WERI-Rb-1 (cell line): ENCODE measurements around the gene WDR27.

Source experiments
- DNase-seq: peaks from one replicate; pipeline ENCODE4 v3.0.0-alpha.2; 2020
- H3K27ac ChIP-seq: fragments of 250-450 bp; sonication (Bioruptor Pico); 2 replicates; pipeline ENCODE4 v1.5.1; 2020; ENCODE audit warnings: mild to moderate bottlenecking, moderate library complexity
- H3K27me3 ChIP-seq: fragments of 250-450 bp; sonication (Bioruptor Pico); 2 replicates; pipeline ENCODE4 v1.5.1; 2021; ENCODE audit warnings: mild to moderate bottlenecking, low read depth, moderate library complexity; ENCODE audit not compliant: insufficient read depth, severe bottlenecking
- H3K36me3 ChIP-seq: fragments of 250-450 bp; sonication (Bioruptor Pico); 2 replicates; pipeline ENCODE4 v1.5.1; 2020; ENCODE audit warnings: mild to moderate bottlenecking, moderate library complexity
- H3K4me3 ChIP-seq: 2 replicates; pipeline ENCODE4 v1.5.1; 2011; ENCODE audit warnings: low read depth, mild to moderate bottlenecking, control low read depth, low read length
- H3K9me3 ChIP-seq: fragments of 250-450 bp; sonication (Bioruptor Pico); 2 replicates; pipeline ENCODE4 v1.5.1; 2021; ENCODE audit warnings: mild to moderate bottlenecking, moderate library complexity; ENCODE audit not compliant: severe bottlenecking
- CTCF ChIP-seq: IDR thresholded peaks from 2 replicates; pipeline ENCODE4 v1.5.1; 2011; ENCODE audit warnings: low read depth, mild to moderate bottlenecking, control low read depth, inconsistent platforms, low read length

WDR27 gene

GRCh38 chr6:169421586-169422264 is 280.1 kb downstream of the WDR27 start:
- no peak overlapping the region for H3K27ac ChIP-seq
- TF ChIP-seq CTCF: no peak
- no peak for DNase-seq
- no peak overlapping the region for H3K4me3 ChIP-seq
- H3K36me3 ChIP-seq: no peaks in the 10 kb centered on the region
- H3K9me3 ChIP-seq: no peaks in the 10 kb centered on the region
- H3K27me3 ChIP-seq: no peaks in the 10 kb centered on the region

GRCh38 chr6:169420912-169421543 is 280.8 kb downstream of the WDR27 start:
- Histone ChIP-seq H3K27me3 (no peaks in the 10 kb centered on the region), H3K27ac (no peak overlapping the region), H3K4me3 (no peak overlapping the region), H3K36me3 (no peaks in the 10 kb centered on the region), H3K9me3 (no peaks in the 10 kb centered on the region)
- peak; percentile 55 for DNase-seq
- TF ChIP-seq CTCF: peak; percentile 65

- Histone ChIP-seq H3K27ac (no peak overlapping the region), H3K36me3 (no peaks in the 10 kb centered on the region), H3K27me3 (no peaks in the 10 kb centered on the region), H3K9me3 (no peaks in the 10 kb centered on the region), H3K4me3 (no peak overlapping the region)
- DNase-seq: no peak
- no peak for TF ChIP-seq CTCF
Observed at GRCh38 chr6:169417101-169417500, 284.7 kb downstream of the WDR27 start.

GRCh38 chr6:169416249-169416648 is 285.6 kb downstream of the WDR27 start:
- no peak overlapping the region for H3K27ac ChIP-seq
- no peak overlapping the region for H3K4me3 ChIP-seq
- no peak for DNase-seq
- H3K27me3 ChIP-seq: no peaks in the 10 kb centered on the region
- TF ChIP-seq CTCF: no peak
- H3K36me3 ChIP-seq: no peaks in the 10 kb centered on the region
- no peaks in the 10 kb centered on the region for H3K9me3 ChIP-seq

- TF ChIP-seq CTCF: no peak
- Histone ChIP-seq H3K27ac (no peak overlapping the region), H3K9me3 (no peaks in the 10 kb centered on the region), H3K27me3 (no peaks in the 10 kb centered on the region), H3K36me3 (no peaks in the 10 kb centered on the region), H3K4me3 (no peak overlapping the region)
- no peak for DNase-seq
Observed at GRCh38 chr6:169415179-169415578, 286.6 kb downstream of the WDR27 start.
